ENCODE data around the gene SCN1A.

Gene SCN1A

DNA sequence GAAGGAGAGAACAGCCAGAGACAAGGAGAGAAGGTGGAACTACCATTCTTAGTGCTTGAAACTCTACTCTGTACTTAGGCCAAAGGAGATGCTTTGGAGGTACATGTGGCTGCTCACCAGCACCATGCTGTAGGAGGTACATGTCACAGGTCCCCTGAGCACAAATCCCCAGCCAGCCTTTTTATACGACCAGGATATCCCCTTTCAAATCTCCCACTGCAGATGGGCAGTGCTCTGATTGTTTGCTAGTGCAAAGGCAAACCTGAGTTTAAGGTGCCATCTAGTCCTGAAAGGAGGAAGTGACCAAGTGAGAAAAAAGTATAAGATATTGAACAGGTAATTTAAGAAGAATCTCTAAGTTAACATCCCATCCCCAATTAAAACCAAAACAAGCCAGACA, 157.2 kb downstream of the SCN1A start:
- DNase-seq (ENCODE audit: low spot score): no peak

DNA sequence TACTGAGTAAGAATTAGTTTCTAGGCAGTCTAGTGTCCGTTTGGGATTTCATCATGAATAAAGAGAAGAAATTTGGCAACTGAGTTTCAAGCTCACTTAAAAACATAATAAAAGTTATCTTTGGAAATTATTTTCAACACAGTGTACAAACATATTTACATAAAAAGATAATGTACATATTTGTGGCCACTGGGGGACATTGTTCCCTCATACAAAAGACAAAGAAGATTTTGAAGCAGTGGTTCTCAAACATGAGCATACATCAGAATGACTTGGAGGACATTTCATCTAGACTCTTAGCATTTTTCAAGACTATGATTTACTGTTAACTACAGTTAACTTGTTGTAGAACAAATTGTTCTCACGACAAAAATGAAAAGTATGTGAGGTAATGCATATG, 158.6 kb downstream of the SCN1A start:
- DNase-seq (ENCODE audit: low spot score): no peak

DNA sequence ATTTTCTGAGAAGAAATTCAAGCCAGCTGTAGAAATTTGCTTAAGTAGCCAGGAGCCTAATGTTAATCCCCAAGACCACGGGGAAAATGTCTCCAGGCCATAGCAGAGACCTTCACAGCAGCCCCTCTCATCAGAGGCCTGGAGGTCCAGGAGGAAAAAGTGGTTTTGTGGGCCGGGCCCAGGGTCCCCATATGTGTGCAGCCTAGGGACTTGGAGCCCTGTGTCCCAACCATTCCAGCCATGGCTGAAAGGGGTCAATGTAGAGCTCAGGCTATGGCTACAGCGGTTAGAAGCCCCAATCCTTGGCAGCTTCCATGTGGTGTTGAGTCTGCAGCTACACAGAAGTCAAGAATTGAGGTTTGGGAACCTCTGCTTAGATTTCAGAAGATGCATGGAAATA, 160.1 kb downstream of the SCN1A start:
- no peak for DNase-seq (ENCODE audit: low spot score)

DNA sequence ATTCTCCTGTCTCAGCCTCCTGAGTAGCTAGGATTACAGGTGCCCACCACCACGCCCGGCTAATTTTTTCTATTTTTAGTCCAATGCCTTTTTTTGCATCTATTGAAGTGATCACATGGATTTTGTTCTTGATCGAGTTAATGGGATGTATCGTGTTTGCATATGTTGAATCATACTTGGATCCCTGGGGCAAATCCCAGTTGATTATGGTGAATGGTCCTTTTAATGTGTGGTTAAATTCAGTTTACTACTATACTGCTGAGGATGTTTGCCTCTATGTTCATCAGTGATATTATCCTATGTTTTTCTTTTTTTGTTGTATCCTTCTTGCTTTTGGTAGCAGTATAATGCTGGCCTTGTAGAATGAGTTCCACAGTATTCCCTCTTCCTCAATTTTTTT, 166.0 kb downstream of the SCN1A start:
- DNase-seq (ENCODE audit: low spot score): no peak

DNA sequence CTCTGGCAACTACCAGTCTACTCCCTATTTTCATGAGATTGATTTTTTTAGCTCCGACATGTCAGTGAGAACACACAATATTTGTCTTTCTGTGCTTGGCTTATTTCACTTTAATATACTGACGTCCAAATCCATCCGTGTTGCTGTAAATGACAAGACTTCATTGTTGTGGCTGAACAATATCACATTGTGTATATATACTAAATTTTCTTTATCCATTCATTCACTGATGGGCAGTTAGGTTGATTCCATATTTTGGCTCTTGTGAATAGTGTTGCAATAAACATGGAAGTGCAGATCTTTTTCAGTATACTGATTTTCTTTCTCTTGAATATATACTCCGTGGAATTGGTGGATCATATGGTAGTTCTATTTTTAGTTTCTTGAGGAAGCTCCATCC, 168.4 kb downstream of the SCN1A start:
- no peak for DNase-seq (ENCODE audit: low spot score)

DNA sequence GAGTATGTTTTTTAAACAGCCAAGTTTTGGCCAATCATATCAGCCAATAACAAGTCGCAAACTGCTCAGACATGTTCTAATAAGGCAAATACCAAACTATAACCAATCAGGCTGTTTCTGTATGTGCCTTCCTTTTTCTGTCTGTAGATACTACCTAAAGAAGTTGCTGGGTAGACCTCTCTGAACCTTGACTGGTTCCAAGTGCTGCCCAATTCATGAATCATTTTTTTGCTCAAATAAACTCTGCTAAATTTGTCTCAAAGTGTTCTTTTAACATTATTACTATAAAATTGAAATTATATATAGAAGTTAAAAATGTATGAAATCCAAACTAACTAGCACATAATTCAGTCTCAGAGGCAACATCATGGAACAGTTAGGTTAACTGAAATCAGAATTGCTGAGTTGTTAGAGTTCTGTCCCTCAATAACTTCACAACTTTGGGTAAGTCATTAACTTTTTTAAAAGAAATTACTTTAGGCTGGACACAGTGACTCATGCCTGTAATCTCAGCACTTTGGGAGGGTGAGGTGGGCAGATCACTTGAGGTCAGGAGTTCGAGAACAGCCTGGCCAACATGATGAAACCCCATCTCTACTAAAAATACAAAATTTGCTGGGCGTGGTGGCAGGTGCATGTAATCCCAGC, 169.4 kb downstream of the SCN1A start:
- no peak for DNase-seq (ENCODE audit: low spot score)

DNA sequence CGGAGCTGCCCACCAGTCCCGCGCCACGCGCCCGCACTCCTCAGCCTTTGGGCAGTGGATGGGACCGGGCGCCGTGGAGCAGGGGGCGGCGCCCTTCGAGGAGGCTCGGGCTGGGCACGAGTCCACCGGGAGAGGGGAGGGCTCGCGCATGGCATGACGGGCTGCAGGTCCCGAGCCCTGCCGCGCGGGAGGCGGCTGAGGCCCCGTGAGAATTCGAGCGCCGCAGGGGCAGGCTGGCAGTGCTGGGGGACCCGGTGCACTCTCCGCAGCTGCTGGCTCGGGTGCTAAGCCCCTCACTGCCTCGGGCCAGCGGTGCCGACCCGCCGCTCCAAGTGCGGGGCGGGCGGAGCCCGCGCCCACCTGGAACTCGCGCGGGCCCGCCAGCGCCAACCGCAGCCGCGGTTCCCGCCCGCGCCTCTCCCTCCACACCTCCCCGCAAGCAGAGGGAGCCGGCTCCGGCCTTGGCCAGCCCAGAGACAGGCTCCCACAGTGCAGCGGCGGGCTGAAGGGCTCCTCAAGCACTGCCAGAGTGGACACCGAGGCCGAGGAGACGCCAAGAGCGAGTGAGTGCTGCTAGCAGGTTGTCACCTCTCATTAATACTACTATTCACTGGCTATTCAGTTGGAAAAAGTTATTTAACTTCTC, 170.7 kb downstream of the SCN1A start:
- no peak for DNase-seq (ENCODE audit: low spot score)

DNA sequence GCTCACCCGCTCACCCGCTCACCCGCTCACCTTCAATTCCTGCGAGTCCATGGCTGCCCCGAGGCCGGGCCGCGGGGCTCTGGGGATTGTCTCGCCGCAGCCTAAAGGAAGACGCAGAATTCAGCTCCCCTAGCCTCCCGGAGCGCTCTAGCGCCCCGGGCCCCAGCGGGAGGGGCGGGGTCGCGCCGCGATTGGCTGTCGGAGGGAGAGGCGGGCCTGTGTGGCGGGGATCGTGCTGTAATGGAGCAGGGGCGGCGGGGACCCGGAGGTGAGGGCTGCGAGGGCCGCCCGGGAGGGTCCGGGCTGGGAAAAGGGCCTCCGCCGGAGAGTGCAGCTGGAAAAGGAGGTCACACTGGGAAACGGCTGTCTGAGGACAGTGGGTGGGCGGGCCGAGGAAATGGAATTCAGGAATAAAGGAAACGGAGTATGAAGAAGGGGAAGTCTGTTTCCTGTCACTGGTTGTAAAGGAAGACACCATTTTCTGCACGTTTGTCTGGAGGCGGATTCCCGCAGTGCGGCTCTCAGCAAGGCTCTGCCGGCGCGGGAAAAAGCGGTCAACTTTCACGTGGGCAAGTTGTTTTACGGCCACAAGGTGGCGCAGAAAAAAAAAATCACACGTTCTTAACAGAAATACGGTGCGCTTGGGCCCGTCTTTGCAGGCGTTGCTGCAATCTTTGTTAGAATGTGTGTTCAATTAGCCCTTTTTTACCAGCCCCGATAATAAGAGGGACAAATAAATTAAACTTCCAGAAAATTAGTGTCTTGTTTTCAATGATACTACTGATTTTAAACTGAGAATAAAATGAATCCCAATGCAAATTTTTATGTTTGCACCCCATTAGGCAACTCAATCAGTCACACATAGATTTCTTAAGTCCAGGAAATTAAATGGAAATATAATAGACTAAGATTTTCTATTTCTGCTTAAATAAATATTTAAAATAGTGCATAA, 173.9 kb downstream of the SCN1A start, which contains the start of gene TTC21B:
TSS of gene TTC21B (minus strand) at position 122 of the 952 bp plus-strand sequence. CDS start at position 51, 71 bp downstream.
- peak; percentile 97 for DNase-seq (ENCODE audit: low spot score)

DNA sequence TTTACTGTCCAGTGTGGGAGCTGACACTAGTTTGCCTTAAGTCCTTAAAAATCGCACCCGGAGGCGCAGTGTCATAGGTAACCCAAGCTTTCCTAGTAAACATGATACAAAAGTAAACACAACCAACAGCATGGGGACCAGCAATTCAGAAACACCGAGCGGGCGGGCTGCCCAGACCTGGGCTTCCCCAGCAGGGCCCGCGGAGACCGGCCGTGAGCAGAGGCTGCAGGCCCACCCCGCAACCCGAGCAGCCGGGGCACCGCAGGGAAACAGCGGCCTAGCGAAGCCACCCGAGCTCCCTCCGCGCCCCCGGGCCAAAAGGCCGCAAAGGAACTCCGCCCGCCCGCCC, 174.5 kb downstream of the SCN1A start:
- DNase-seq (ENCODE audit: low spot score): no peak

DNA sequence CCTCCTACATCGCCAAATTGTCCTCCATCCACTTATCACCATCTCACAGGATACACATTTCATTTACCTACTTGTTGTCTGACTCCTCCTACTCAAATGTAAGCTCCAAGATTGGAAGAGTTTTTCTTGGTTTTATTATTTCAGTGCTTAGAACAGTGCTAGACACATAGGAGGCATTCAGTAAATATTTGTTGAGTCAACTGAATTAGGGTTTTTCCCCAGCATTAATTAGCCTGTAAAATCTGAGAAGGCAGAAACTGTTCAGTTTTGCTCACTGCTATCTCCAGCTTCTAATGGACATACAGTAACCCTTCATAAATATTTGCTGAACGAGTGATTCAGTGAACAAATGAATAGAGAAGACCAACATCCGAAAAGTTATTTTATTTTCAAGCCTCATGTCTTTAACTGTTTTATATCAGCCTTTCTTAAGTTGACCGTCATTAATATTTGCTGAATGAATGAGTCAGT, 175.0 kb downstream of the SCN1A start:
- no peak for DNase-seq (ENCODE audit: low spot score)

DNA sequence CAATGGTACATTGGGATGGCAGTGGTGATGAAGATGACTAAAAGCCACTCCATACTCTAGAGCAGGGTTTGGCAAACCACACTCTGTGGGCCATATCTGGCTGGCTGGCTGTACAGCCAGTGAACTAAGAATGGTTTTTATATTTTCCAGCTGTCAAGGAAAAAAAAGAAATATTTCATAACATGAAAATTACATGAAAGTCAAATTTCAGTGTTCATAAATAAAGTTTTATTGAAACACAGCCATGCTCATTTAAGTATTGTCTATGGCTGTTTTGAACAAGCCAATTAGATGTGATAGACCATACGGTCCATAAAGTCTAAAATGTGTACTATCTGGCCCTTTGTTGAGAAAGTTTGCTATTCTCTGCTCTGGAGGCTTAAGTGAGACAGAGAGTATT, 175.7 kb downstream of the SCN1A start:
- no peak for DNase-seq (ENCODE audit: low spot score)

DNA sequence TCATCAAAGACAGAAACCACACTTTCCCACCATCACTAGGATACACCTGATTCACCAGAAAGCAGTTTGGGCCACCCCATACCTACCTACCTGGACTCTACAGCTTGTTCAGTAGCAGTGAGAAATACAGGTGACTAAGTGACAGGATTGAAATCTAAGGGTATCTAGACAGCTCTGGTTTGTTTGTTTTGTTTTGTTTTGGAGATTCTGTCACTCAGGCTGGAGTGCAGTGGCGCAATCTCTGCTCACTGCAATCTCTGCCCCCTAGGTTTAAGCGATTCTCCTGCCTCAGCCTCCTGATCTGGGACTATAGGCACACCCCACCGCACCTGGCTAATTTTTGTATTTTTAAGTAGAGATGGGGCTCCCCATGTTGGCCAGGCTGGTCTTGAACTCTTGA, 177.4 kb downstream of the SCN1A start:
- DNase-seq (ENCODE audit: low spot score): no peak

DNA sequence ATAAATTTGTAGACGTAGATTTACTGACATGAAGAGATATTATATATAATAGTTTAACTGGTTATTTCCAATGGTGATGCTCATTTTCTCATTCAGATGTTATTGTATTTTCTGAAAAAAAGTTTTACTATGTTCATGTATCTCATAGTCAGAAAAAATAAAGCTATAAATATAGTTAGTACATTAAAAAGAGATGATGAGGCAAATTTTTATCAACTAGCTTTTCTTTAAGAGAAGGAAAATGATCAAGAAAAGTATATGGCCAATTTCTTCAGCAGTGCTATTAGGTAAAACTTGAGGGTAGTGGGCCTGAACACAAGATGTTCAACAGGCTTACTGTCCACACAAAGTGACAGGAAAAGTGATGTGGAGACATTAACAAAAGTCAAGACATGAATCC, 186.0 kb downstream of the SCN1A start:
- DNase-seq (ENCODE audit: low spot score): no peak

DNA sequence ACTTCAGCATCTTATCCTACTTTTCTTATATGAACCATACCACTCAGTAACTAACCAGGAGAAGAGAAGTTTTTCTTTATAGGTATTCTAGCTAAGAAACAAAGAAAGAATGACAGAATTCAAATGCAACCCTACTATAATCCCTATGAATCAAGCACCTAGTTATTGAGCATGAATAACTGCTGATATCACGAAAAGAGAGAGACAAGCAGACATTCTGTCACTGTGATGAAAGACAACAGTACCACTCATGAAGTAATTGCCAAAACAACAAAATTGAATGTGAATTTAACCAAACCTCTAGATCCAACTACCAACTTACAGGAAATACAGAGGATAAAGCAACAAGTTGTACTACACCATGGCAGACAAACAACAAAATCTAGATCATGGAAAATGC, 189.6 kb downstream of the SCN1A start:
- DNase-seq (ENCODE audit: low spot score): no peak
